GM23338 (cell line): ENCODE data around the gene SLC6A12.

ENCODE experiments used
- EZH2 ChIP-seq: fragments of 200-600 bp; sonication (generic); IDR thresholded peaks from one replicate; pipeline ENCODE4 v1.8.0; 2017; ENCODE audit warnings: antibody characterized with exemption, mild to moderate bottlenecking, low read depth; ENCODE audit not compliant: unreplicated experiment
- EZH2phosphoT487 ChIP-seq: fragments of 200-600 bp; sonication (generic); IDR thresholded peaks from one replicate; pipeline ENCODE4 v1.8.1; 2018; ENCODE audit warnings: antibody characterized with exemption; ENCODE audit not compliant: unreplicated experiment
- JUNB ChIP-seq: IDR thresholded peaks from one replicate; pipeline ENCODE4 v1.6.1; 2016; ENCODE audit warnings: antibody characterized with exemption; ENCODE audit not compliant: unreplicated experiment
- NANOG ChIP-seq: IDR thresholded peaks from 2 replicates; pipeline ENCODE4 v1.6.1; 2016; ENCODE audit warnings: antibody characterized with exemption, borderline replicate concordance
- POLR2AphosphoS5 ChIP-seq: IDR thresholded peaks from 2 replicates; pipeline ENCODE4 v1.6.1; 2016; ENCODE audit warnings: antibody characterized with exemption, low read depth
- STAT1 ChIP-seq: IDR thresholded peaks from one replicate; pipeline ENCODE4 v1.6.1; 2016; ENCODE audit warnings: antibody characterized with exemption; ENCODE audit not compliant: unreplicated experiment
- TF ChIP-seq, protein P1 (sequence below), 2 experiments: fragments of 200-600 bp in 1 of 2; sonication (generic) in 1 of 2; conservative IDR thresholded peaks; 2 replicates each; pipeline versions ENCODE4 v1.5.1 to v1.6.1; 2016 to 2017; ENCODE audit warnings: antibody characterized with exemption in 2 of 2, low read depth in 2 of 2, mild to moderate bottlenecking in 2 of 2, moderate library complexity in 1 of 2
- TF ChIP-seq, protein P2 (sequence below): IDR thresholded peaks from one replicate; pipeline ENCODE4 v1.6.1; 2018; ENCODE audit warnings: antibody characterized with exemption; ENCODE audit not compliant: unreplicated experiment

DNA sequence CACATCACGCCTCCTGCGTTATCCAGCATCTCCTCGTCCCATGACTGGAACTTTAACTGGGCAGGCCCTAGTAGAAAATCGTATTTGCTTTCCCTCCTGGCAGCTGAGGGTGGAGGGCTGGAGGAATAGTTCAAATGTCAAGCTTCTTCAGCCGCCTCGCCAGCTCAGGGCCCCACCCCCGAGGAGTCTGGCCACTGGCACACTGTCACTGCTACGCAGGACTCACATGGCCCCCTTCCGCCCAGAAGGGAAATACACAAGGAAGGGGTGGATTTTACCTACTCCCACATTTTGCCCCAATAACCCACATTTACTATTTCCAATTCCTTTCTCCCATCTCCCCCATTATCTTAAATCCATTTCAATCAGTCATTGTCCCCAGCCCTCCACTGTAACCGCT lies 40.1 kb upstream of the SLC6A12 start:
- TF ChIP-seq, protein P1, sequence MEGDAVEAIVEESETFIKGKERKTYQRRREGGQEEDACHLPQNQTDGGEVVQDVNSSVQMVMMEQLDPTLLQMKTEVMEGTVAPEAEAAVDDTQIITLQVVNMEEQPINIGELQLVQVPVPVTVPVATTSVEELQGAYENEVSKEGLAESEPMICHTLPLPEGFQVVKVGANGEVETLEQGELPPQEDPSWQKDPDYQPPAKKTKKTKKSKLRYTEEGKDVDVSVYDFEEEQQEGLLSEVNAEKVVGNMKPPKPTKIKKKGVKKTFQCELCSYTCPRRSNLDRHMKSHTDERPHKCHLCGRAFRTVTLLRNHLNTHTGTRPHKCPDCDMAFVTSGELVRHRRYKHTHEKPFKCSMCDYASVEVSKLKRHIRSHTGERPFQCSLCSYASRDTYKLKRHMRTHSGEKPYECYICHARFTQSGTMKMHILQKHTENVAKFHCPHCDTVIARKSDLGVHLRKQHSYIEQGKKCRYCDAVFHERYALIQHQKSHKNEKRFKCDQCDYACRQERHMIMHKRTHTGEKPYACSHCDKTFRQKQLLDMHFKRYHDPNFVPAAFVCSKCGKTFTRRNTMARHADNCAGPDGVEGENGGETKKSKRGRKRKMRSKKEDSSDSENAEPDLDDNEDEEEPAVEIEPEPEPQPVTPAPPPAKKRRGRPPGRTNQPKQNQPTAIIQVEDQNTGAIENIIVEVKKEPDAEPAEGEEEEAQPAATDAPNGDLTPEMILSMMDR (conservative IDR thresholded peaks at IDR 0.05; ENCODE audit: low read depth in 2 of 2) = peak in 1 of 2 experiments; percentile 36; a peak in 2 of 4 replicates
- no peak for TF ChIP-seq POLR2AphosphoS5
- TF ChIP-seq, protein P2, sequence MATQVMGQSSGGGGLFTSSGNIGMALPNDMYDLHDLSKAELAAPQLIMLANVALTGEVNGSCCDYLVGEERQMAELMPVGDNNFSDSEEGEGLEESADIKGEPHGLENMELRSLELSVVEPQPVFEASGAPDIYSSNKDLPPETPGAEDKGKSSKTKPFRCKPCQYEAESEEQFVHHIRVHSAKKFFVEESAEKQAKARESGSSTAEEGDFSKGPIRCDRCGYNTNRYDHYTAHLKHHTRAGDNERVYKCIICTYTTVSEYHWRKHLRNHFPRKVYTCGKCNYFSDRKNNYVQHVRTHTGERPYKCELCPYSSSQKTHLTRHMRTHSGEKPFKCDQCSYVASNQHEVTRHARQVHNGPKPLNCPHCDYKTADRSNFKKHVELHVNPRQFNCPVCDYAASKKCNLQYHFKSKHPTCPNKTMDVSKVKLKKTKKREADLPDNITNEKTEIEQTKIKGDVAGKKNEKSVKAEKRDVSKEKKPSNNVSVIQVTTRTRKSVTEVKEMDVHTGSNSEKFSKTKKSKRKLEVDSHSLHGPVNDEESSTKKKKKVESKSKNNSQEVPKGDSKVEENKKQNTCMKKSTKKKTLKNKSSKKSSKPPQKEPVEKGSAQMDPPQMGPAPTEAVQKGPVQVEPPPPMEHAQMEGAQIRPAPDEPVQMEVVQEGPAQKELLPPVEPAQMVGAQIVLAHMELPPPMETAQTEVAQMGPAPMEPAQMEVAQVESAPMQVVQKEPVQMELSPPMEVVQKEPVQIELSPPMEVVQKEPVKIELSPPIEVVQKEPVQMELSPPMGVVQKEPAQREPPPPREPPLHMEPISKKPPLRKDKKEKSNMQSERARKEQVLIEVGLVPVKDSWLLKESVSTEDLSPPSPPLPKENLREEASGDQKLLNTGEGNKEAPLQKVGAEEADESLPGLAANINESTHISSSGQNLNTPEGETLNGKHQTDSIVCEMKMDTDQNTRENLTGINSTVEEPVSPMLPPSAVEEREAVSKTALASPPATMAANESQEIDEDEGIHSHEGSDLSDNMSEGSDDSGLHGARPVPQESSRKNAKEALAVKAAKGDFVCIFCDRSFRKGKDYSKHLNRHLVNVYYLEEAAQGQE = no peak
- TF ChIP-seq EZH2phosphoT487 = no peak
- TF ChIP-seq EZH2 = no peak
- no peak for TF ChIP-seq NANOG
- no peak for TF ChIP-seq JUNB
- TF ChIP-seq STAT1 = no peak
